ENCODE measurements around the gene SYCE1L.

The SYCE1L gene

GRCh38 chr16:77250400-77250799 is 51.2 kb downstream of the SYCE1L start:
- peak; percentile 40 to 42 for DNase-seq (ENCODE audit: low read depth in 2 of 2)

All from fibroblast of skin of left quadriceps (primary cell).